T-helper 2 cell treated with Interferon-gamma antibody and Interleukin-4, amounts not matched to agents 5 μg/mL and 100 μg/mL, for 36 hours (primary cell): ENCODE data around the gene TRPM5.
A peak's percentile ranks its signal among the peaks of the same experiment; 100 is the strongest.

Source experiments
- DNase-seq: peaks from one replicate; pipeline ENCODE4 v3.0.0; 2021; ENCODE audit warnings: low spot score
- H3K27ac Mint-ChIP-seq: one replicate; pipeline ENCODE4 v1.8.0; 2021; ENCODE audit warnings: mild to moderate bottlenecking, mixed read lengths
- H3K27me3 Mint-ChIP-seq: one replicate; pipeline ENCODE4 v1.8.0; 2021; ENCODE audit warnings: low read depth, mixed read lengths
- H3K36me3 Mint-ChIP-seq: one replicate; pipeline ENCODE4 v1.8.0; 2021; ENCODE audit warnings: low read depth, mixed read lengths
- H3K4me1 Mint-ChIP-seq: one replicate; pipeline ENCODE4 v1.8.0; 2021; ENCODE audit warnings: low read depth, mixed read lengths
- H3K4me3 Mint-ChIP-seq: one replicate; pipeline ENCODE4 v1.8.0; 2022; ENCODE audit warnings: mild to moderate bottlenecking, moderate library complexity, mixed read lengths
- H3K9me3 Mint-ChIP-seq: one replicate; pipeline ENCODE4 v1.8.0; 2021; ENCODE audit warnings: mixed read lengths

The TRPM5 gene

GRCh38 chr11:2475136-2475918, 31.0 kb upstream of the TRPM5 start:
- H3K36me3 Mint-ChIP-seq, result peaks cover 23% of the 10 kb centered on the region
- peaks cover 32% of the 10 kb centered on the region for H3K9me3 Mint-ChIP-seq
- DNase-seq, result no peak
- H3K4me3 Mint-ChIP-seq, result no peak overlapping the region
- peaks cover 3% of the 10 kb centered on the region for H3K4me1 Mint-ChIP-seq
- H3K27ac Mint-ChIP-seq, result no peak overlapping the region
- peaks cover 6% of the 10 kb centered on the region for H3K27me3 Mint-ChIP-seq

GRCh38 chr11:2474059-2474901, 30.0 kb upstream of the TRPM5 start:
- peaks cover 25% of the 10 kb centered on the region for H3K9me3 Mint-ChIP-seq
- DNase-seq, result no peak
- peaks cover 11% of the 10 kb centered on the region for H3K27me3 Mint-ChIP-seq
- peaks cover 17% of the 10 kb centered on the region for H3K36me3 Mint-ChIP-seq
- no peak overlapping the region for H3K27ac Mint-ChIP-seq
- H3K4me1 Mint-ChIP-seq, result no peaks in the 10 kb centered on the region
- H3K4me3 Mint-ChIP-seq, result no peak overlapping the region

GRCh38 chr11:2473361-2474058, 29.2 kb upstream of the TRPM5 start:
- Mint-ChIP-seq H3K4me1 (peaks cover 5% of the 10 kb centered on the region), H3K27ac (no peak overlapping the region), H3K4me3 (no peak overlapping the region), H3K9me3 (peaks cover 17% of the 10 kb centered on the region), H3K36me3 (peaks cover 11% of the 10 kb centered on the region), H3K27me3 (peaks cover 18% of the 10 kb centered on the region)
- no peak for DNase-seq

GRCh38 chr11:2472428-2473186, 28.3 kb upstream of the TRPM5 start:
- Mint-ChIP-seq H3K36me3 (peaks cover 4% of the 10 kb centered on the region), H3K4me1 (peaks cover 11% of the 10 kb centered on the region), H3K27ac (no peak overlapping the region), H3K27me3 (peaks cover 19% of the 10 kb centered on the region), H3K9me3 (peaks cover 8% of the 10 kb centered on the region), H3K4me3 (no peak overlapping the region)
- no peak for DNase-seq

GRCh38 chr11:2471804-2472096, 27.4 kb upstream of the TRPM5 start:
- no peak overlapping the region for H3K4me3 Mint-ChIP-seq
- peaks cover 20% of the 10 kb centered on the region for H3K4me1 Mint-ChIP-seq
- peaks cover 19% of the 10 kb centered on the region for H3K27me3 Mint-ChIP-seq
- no peak overlapping the region for H3K27ac Mint-ChIP-seq
- DNase-seq, result no peak
- peaks cover under 1% of the 10 kb centered on the region for H3K9me3 Mint-ChIP-seq
- no peaks in the 10 kb centered on the region for H3K36me3 Mint-ChIP-seq

GRCh38 chr11:2471048-2471803, 26.9 kb upstream of the TRPM5 start:
- no peak overlapping the region for H3K27ac Mint-ChIP-seq
- no peak for DNase-seq
- H3K27me3 Mint-ChIP-seq, result peaks cover 19% of the 10 kb centered on the region
- H3K9me3 Mint-ChIP-seq, result no peaks in the 10 kb centered on the region
- H3K4me1 Mint-ChIP-seq, result peaks cover 25% of the 10 kb centered on the region
- no peak overlapping the region for H3K4me3 Mint-ChIP-seq
- no peaks in the 10 kb centered on the region for H3K36me3 Mint-ChIP-seq

GRCh38 chr11:2470495-2470894, 26.2 kb upstream of the TRPM5 start:
- Mint-ChIP-seq H3K4me3 (no peak overlapping the region), H3K27ac (no peak overlapping the region), H3K9me3 (no peaks in the 10 kb centered on the region), H3K27me3 (peaks cover 19% of the 10 kb centered on the region), H3K36me3 (no peaks in the 10 kb centered on the region), H3K4me1 (peaks cover 27% of the 10 kb centered on the region)
- DNase-seq, result no peak

GRCh38 chr11:2468363-2469235, 24.3 kb upstream of the TRPM5 start:
- peaks cover 16% of the 10 kb centered on the region for H3K27me3 Mint-ChIP-seq
- DNase-seq, result no peak
- peaks cover 27% of the 10 kb centered on the region for H3K4me1 Mint-ChIP-seq
- no peaks in the 10 kb centered on the region for H3K36me3 Mint-ChIP-seq
- peak overlapping the region; percentile 24 for H3K4me3 Mint-ChIP-seq
- no peaks in the 10 kb centered on the region for H3K9me3 Mint-ChIP-seq
- no peak overlapping the region for H3K27ac Mint-ChIP-seq

GRCh38 chr11:2467695-2468055, 23.4 kb upstream of the TRPM5 start:
- no peak for DNase-seq
- Mint-ChIP-seq H3K36me3 (no peaks in the 10 kb centered on the region), H3K4me1 (peaks cover 27% of the 10 kb centered on the region), H3K4me3 (peak overlapping the region; percentile 46), H3K27me3 (peaks cover 16% of the 10 kb centered on the region), H3K9me3 (no peaks in the 10 kb centered on the region), H3K27ac (peak overlapping the region; percentile 34)

- Mint-ChIP-seq H3K27me3 (peaks cover 16% of the 10 kb centered on the region), H3K27ac (peak overlapping the region; percentile 34), H3K9me3 (no peaks in the 10 kb centered on the region), H3K4me1 (peaks cover 27% of the 10 kb centered on the region), H3K36me3 (no peaks in the 10 kb centered on the region), H3K4me3 (peak overlapping the region; percentile 46)
- peak; percentile 66 for DNase-seq
Measured at GRCh38 chr11:2466869-2467694, 22.8 kb upstream of the TRPM5 start.

- H3K27me3 Mint-ChIP-seq, result peaks cover 14% of the 10 kb centered on the region
Measured at GRCh38 chr11:2466069-2466801, 21.9 kb upstream of the TRPM5 start.

More at GRCh38 chr11:2466069-2466801, 21.9 kb upstream of the TRPM5 start:
- Mint-ChIP-seq H3K4me1 (peaks cover 27% of the 10 kb centered on the region), H3K36me3 (no peaks in the 10 kb centered on the region), H3K27ac (no peak overlapping the region), H3K4me3 (peak overlapping the region; percentile 46), H3K9me3 (no peaks in the 10 kb centered on the region)
- no peak for DNase-seq
